HL-60 (cell line): ENCODE data around the gene MERTK.

ENCODE experiments used
- DNase-seq, 2 experiments: peaks; one replicate each; pipeline ENCODE4 v3.0.0-alpha.2; 2010 to 2020; ENCODE audit warnings: low read depth in 1 of 2, low spot score in 1 of 2
- H3K27ac ChIP-seq: fragments of 250-450 bp; sonication (Bioruptor Pico); replicated peaks from 2 replicates; pipeline ENCODE4 v1.5.1; 2020; ENCODE audit warnings: mild to moderate bottlenecking, moderate library complexity
- H3K27me3 ChIP-seq: fragments of 250-450 bp; sonication (Bioruptor Pico); 2 replicates; pipeline ENCODE4 v1.5.1; 2021; ENCODE audit warnings: mild to moderate bottlenecking, moderate library complexity; ENCODE audit not compliant: insufficient read depth, poor library complexity, severe bottlenecking
- H3K4me3 ChIP-seq: replicated peaks from 2 replicates; pipeline ENCODE4 v1.5.1; 2011; ENCODE audit warnings: mild to moderate bottlenecking, control low read depth, low read length; ENCODE audit not compliant: insufficient read depth
- CTCF ChIP-seq: IDR thresholded peaks from one replicate; pipeline ENCODE4 v1.5.1; 2011; ENCODE audit warnings: low read length, control low read depth, inconsistent platforms; ENCODE audit not compliant: insufficient read depth
- GABPA ChIP-seq: IDR thresholded peaks from 2 replicates; pipeline ENCODE4 v1.6.1; 2012; ENCODE audit warnings: low read depth
- POLR2AphosphoS5 ChIP-seq: IDR thresholded peaks from 2 replicates; pipeline ENCODE4 v1.6.1; 2012; ENCODE audit warnings: low read depth
- SPI1 ChIP-seq: IDR thresholded peaks from 2 replicates; pipeline ENCODE4 v1.6.1; 2012; ENCODE audit warnings: low read depth, mild to moderate bottlenecking, borderline replicate concordance
- TF ChIP-seq, protein P1 (sequence below): IDR thresholded peaks from 2 replicates; pipeline ENCODE4 v1.6.1; 2012; ENCODE audit warnings: low read depth; ENCODE audit not compliant: insufficient replicate concordance

Gene MERTK

GRCh38 chr2:112005406-112006075 lies 107.1 kb downstream of the MERTK start:
- no peaks in the 10 kb centered on the region for H3K27me3 ChIP-seq
- TF ChIP-seq, protein P1, sequence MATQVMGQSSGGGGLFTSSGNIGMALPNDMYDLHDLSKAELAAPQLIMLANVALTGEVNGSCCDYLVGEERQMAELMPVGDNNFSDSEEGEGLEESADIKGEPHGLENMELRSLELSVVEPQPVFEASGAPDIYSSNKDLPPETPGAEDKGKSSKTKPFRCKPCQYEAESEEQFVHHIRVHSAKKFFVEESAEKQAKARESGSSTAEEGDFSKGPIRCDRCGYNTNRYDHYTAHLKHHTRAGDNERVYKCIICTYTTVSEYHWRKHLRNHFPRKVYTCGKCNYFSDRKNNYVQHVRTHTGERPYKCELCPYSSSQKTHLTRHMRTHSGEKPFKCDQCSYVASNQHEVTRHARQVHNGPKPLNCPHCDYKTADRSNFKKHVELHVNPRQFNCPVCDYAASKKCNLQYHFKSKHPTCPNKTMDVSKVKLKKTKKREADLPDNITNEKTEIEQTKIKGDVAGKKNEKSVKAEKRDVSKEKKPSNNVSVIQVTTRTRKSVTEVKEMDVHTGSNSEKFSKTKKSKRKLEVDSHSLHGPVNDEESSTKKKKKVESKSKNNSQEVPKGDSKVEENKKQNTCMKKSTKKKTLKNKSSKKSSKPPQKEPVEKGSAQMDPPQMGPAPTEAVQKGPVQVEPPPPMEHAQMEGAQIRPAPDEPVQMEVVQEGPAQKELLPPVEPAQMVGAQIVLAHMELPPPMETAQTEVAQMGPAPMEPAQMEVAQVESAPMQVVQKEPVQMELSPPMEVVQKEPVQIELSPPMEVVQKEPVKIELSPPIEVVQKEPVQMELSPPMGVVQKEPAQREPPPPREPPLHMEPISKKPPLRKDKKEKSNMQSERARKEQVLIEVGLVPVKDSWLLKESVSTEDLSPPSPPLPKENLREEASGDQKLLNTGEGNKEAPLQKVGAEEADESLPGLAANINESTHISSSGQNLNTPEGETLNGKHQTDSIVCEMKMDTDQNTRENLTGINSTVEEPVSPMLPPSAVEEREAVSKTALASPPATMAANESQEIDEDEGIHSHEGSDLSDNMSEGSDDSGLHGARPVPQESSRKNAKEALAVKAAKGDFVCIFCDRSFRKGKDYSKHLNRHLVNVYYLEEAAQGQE = no peak
- TF ChIP-seq CTCF (no peak), GABPA (no peak), POLR2AphosphoS5 (no peak), SPI1 (no peak)
- H3K4me3 ChIP-seq = no peak overlapping the region
- peak; percentile 7 to 29 for DNase-seq
- H3K27ac ChIP-seq = peak overlapping the region; percentile 59

DNA sequence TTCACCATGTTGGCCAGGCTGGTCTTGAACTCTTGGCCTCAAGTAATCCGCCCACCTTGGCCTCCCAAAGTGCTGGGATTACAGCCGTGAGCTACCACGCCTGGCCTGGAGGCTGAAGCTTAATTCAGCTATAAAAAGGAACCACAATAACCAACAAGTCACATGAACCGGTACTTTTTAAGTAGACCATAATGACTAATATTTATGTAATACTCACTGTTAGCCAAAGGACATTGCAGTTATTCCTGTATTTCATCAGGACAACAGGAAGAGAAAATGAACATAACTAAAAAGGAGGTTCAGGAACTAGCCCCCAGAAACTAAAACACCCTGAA lies 107.6 kb downstream of the MERTK start:
- Histone ChIP-seq H3K27ac (peak overlapping the region; percentile 48), H3K4me3 (no peak overlapping the region), H3K27me3 (no peaks in the 10 kb centered on the region)
- peak; percentile 37 to 85 for DNase-seq
- TF ChIP-seq, protein P1 = no peak
- TF ChIP-seq GABPA (no peak), SPI1 (no peak), CTCF (no peak), POLR2AphosphoS5 (no peak)

DNA sequence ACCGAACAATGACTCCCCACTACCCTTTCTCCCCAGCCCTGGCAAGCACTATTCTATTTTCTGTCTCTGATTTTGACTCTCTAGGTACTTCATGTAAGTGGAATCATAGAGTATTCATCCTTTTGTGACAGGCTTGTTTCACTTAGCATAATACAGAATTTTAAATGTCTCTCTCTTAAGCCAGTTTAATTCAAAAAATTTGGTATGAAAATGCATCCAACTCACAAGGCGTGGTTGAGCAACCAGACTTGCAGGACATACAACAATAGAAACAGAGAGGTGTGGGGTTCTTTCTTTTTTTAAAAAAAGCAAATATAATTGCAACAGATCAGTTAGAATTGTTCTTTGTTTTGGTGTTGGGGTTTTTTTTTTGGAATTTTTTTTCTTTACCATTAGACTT lies 109.1 kb downstream of the MERTK start:
- TF ChIP-seq, protein P1 = no peak
- TF ChIP-seq GABPA (no peak), SPI1 (no peak), POLR2AphosphoS5 (no peak)
- H3K27ac ChIP-seq = no peak overlapping the region
- no peak overlapping the region for H3K4me3 ChIP-seq
- no peaks in the 10 kb centered on the region for H3K27me3 ChIP-seq
- no peak for DNase-seq
